ENCODE measurements around the gene ZMAT5. TPM values are rescaled to one million over a fixed set of nuclear protein-coding genes. Genes with fewer than 3 reads are reported as not detected.

The ZMAT5 gene
- total and polyA plus RNA-seq, 9 of the 15 experiments (the other 6 are each of a cell fraction or from before 2014, with no cell fraction given) = 2.0 to 25.2 (median 11.9) TPM

GRCh38 chr22:29813563-29813962 is 46.8 kb upstream of the ZMAT5 start (continued):
- TF ChIP-seq ZNF511 (CRISPR knock-in tag; IDR thresholded peaks at IDR 0.05) (no peak), CBX8 (IDR thresholded peaks at IDR 0.05; ENCODE audit: borderline replicate concordance, extremely low read depth, low read depth, low read length, poor library complexity, severe bottlenecking) (no peak), DPF2 (IDR thresholded peaks at IDR 0.05) (0 out of 2 replicates have a peak, but pooled peaks have one; percentile 18), FOSL1 (tag; conservative IDR thresholded peaks at IDR 0.05) (peak; percentile 78)

- Histone ChIP-seq H3K27ac (ENCODE audit: extremely low read depth, low read depth, low read length) (no peak overlapping the region), H3K36me3 (ENCODE audit: control insufficient read depth, insufficient read depth, low read length) (peaks cover 75% of the 10 kb centered on the region; the same call in 2 of the 3 replicates), H4K20me1 (replicated peaks; ENCODE audit: control insufficient read depth, insufficient read depth, low read length) (no peaks in the 10 kb centered on the region; the same call in 1 of the 2 replicates), H3K4me1 (replicated peaks in 1 of 2; ENCODE audit: control insufficient read depth in 2 of 2, insufficient read depth in 2 of 2, low read length in 2 of 2) (no peaks in the 10 kb centered on the region), H3K27me3 (ENCODE audit: control insufficient read depth in 2 of 2, insufficient read depth in 2 of 2, low read length in 2 of 2) (no peaks in the 10 kb centered on the region), H3K9ac (ENCODE audit: insufficient read depth in 1 of 2, low read depth in 2 of 2, low read length in 2 of 2) (no peak overlapping the region), H3K9me3 (replicated peaks; ENCODE audit: control insufficient read depth, insufficient read depth, low read depth, low read length) (no peaks in the 10 kb centered on the region), H3K9me1 (ENCODE audit: control insufficient read depth, insufficient read depth, low read length) (peaks cover 4% of the 10 kb centered on the region), H3K4me3 (no peak overlapping the region), H2AFZ (ENCODE audit: low read depth, low read length) (no peak overlapping the region), H3K4me2 (ENCODE audit: insufficient read depth, low read length) (no peak overlapping the region), H3K79me2 (ENCODE audit: control insufficient read depth, insufficient read depth, low read length) (no peaks in the 10 kb centered on the region)
- TF ChIP-seq PTTG1 (tag; IDR thresholded peaks at IDR 0.05; ENCODE audit: low read depth) = no peak
- intact Hi-C loops (cut with micrococcal nuclease) = no loop called here
- ChIA-PET CTCF (ENCODE audit: low intra/inter-chr PET ratio) (no interaction called here), POLR2A (interaction anchor here (0.6 kb wide), 1 partner anchor 29 kb away, joined by 3 read pairs; no protein-coding TSS in a partner anchor)
- FAIRE-seq = no peak
- in situ Hi-C loops (cut with MboI) = loop anchor here (10.0 kb wide), 1 partner anchor 192 kb away; no protein-coding TSS in a partner anchor
- 80% methylated on average over 7 of the region's 8 CpGs for WGBS (ENCODE audit: insufficient coverage, low coverage, missing lambda C conversion rate)
- DNase-seq (ENCODE audit: extremely low read depth in 1 of 4, low spot score in 3 of 4) = no peak
- BruUV-seq (replicated peaks) = no TSS peak
- ATAC-seq = no peak
These were observed 46.3 kb upstream of the ZMAT5 start for GRCh38 chr22:29813126-29813525.
